ENCODE measurements around the gene NR1H3. TPM values are rescaled to one million over a fixed set of nuclear protein-coding genes. Genes with fewer than 3 reads are reported as not detected.
"Not testable (repeated sequence)": the region's sequence is repeated elsewhere in the genome, so short reads cannot be mapped to it uniquely, and the experiment has no call there.

The NR1H3 gene
- 10 to 100 TPM in 1 of 2 experiments, 1 to 10 TPM in 1; 8.4 to 10.0 TPM for total RNA-seq

DNA sequence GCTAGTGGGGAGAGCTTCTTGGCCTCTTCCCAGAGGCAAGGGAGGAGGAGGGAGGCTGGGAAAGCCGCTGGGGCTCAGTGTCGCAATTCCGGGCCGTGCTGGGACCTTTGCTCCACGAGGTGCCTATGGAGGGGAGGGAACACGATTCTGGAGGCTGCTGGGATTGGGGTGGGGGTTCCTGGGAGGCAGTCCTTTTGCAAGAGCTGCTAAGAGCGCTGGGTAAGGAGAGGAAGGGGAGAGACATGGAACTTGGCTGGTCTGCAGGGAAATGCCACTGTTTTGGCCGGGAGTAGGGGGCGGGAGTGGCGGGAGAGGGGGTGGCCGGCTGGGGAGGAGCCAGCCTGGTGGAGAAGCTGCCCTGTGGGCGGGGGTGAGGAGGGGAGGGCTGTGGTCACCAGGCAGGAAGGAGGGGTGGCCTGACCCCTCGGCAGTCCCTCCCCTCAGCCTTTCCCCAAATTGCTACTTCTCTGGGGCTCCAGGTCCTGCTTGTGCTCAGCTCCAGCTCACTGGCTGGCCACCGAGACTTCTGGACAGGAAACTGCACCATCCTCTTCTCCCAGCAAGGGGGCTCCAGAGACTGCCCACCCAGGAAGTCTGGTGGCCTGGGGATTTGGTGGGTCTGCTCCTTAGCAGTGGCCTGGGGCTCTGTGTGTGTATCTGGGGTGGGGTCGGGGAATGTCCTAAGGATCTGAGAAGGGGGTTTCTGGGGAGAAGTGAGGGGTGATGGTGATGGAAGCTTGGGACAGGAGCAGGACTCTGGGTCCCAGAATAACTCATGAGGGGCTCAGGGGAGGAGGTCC, at the start of gene NR1H3:
Gene NR1H3 (plus strand): TSS at position 480 of the 800 bp plus-strand sequence. CDS start 1,221 bp downstream, outside the sequence.
- ChIA-PET POLR2A (no interaction called here), CTCF (interaction anchor here (0.6 to 5.3 kb wide), 6 partner anchors 9 to 343 kb away, joined by 3 to 48 read pairs (median 4); partner anchors contain the start of gene ACP2)
- no peak for DNase-seq
- Mint-ChIP-seq H3K27ac (peak within 1 kb of the TSS; percentile 64), H3K4me1 (peaks cover 26% of the 10 kb centered on the region), H3K4me3 (no peak within 1 kb of the TSS), H3K9me3 (no peaks in the 10 kb centered on the region), H3K27me3 (no peaks in the 10 kb centered on the region), H3K36me3 (ENCODE audit: low read depth) (no peaks in the 10 kb centered on the region)

DNA sequence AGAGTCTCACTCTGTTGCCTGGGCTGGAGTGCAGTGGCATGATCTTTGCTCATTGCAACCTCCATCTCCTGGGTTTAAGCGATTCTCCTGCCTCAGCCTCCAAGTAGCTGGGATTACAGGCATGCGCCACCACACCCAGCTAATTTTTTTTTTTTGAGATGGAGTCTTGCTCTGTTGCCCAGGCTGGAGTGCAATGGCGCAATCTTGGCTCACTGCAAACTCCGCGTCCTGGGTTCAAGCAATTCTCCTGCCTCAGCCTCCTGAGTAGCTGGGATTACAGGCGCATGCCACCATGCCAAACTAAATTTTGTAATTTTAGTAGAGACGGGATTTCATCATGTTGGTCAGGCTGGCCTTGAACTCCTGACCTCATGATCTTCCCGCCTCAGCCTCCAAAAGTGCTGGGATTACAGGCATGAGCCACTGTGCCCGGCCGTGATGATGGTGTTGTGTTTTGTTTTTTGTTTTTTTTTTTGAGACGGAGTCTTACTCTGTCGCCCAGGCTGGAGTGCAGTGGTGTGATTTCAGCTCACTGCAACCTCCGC, 49.7 kb upstream of the NR1H3 start:
- H3K4me3 Mint-ChIP-seq; POLR2A ChIA-PET; H3K4me1 Mint-ChIP-seq; H3K27me3 Mint-ChIP-seq; H3K9me3 Mint-ChIP-seq; DNase-seq; H3K36me3 Mint-ChIP-seq (ENCODE audit: low read depth); H3K27ac Mint-ChIP-seq: not testable (repeated sequence)
- CTCF ChIA-PET, result interaction anchor here (0.6 to 0.8 kb wide), 5 partner anchors 15 to 396 kb away, joined by 3 to 8 read pairs (median 3); no protein-coding TSS in a partner anchor

DNA sequence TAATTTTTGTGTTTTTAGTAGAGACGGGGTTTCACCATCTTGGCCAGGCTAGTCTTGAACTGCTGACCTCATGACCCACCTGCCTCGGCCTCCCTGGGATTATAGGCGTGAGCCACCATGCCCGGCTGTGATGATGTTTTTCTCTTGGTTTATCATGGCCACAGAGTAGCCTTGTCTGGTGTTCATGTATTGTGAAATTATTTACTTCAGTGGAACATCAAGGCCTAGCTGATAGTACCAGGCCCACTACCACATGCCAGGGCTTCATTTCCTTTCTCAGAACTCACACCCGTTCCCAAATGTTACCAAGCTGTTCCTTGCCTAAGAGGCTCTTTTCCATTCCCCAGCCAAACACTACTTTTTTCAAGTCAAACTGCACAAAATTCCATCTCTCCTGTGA, 49.2 kb upstream of the NR1H3 start:
- Mint-ChIP-seq H3K27ac (no peak overlapping the region), H3K4me3 (no peak overlapping the region), H3K9me3 (no peaks in the 10 kb centered on the region), H3K4me1 (peaks cover 2% of the 10 kb centered on the region), H3K27me3 (peaks cover 8% of the 10 kb centered on the region), H3K36me3 (ENCODE audit: low read depth) (no peaks in the 10 kb centered on the region)
- POLR2A ChIA-PET, result no interaction called here
- CTCF ChIA-PET, result interaction anchor here (0.6 to 0.7 kb wide), 2 partner anchors 95 to 292 kb away, joined by 3 read pairs; no protein-coding TSS in a partner anchor
- DNase-seq, result no peak

DNA sequence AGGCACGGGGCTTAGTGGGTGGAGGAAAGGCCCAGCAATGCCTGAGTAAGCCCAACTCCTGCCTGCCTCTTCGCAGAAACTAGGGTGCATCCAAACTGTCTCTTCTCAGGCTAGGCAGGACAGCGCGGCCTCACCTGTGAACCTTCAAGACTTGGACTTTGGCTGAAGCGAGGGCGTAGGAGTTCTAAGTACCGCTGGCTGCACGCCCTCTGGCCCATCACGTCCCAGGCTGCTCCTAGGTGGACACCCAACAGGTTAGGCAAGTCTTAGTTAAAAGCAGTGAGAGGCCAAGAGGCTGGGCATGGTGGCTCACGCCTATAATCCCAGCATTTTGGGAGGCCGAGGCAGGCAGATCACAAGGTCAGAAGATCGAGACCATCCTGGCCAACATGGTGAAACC, 44.9 kb upstream of the NR1H3 start:
- Mint-ChIP-seq H3K27me3 (no peaks in the 10 kb centered on the region), H3K9me3 (no peaks in the 10 kb centered on the region), H3K27ac (peak overlapping the region; percentile 64), H3K4me3 (no peak overlapping the region), H3K4me1 (peaks cover 20% of the 10 kb centered on the region), H3K36me3 (ENCODE audit: low read depth) (peaks cover 18% of the 10 kb centered on the region)
- POLR2A ChIA-PET, result interaction anchor here (0.6 kb wide), 1 partner anchor 36 kb away, joined by 3 read pairs; the partner anchor contains the start of gene ACP2
- DNase-seq, result no peak
- CTCF ChIA-PET, result interaction anchor here (2.0 kb wide), 1 partner anchor 11 kb away, joined by 4 read pairs; no protein-coding TSS in a partner anchor

DNA sequence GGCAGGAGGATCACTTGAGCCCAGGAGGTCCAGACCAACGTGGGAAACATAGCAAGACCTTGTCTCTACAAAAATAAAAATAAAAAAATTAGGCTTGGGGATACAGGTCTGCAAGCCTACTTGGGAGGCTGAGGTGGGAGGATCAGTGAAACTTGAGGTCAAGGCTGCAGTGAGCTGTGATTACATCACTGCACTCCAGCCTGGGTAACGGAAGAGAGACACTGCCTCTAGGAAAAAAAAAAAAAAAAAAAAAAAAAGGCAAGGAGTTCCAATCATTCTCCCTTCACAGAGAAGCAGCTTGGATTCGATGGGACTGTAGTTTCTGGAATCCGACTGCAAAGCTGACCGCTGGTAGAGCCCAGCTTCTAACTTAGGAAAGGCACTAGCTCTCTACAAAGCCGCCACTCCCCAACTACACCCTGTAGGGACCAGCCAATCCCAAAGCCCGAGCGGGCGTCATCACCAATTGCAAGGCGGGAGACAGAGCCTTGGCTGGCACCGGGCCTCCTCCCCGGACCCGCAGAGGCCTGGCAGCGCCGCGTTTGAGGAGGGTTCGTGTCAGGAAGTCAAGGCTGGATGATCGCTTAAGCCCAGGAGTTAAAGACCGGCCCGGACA, 43.7 kb upstream of the NR1H3 start:
- Mint-ChIP-seq H3K36me3 (ENCODE audit: low read depth) (peaks cover 26% of the 10 kb centered on the region), H3K4me1 (peaks cover 27% of the 10 kb centered on the region), H3K27ac (peak overlapping the region; percentile 100), H3K27me3 (no peaks in the 10 kb centered on the region), H3K4me3 (peak overlapping the region; percentile 100), H3K9me3 (no peaks in the 10 kb centered on the region)
- CTCF ChIA-PET, result interaction anchor here (0.6 to 3.3 kb wide), 5 partner anchors 13 to 35 kb away, joined by 3 to 18 read pairs (median 4); partner anchors contain the start of genes ACP2 and PACSIN3
- POLR2A ChIA-PET, result interaction anchor here (0.6 to 1.6 kb wide), 6 partner anchors 17 to 900 kb away, joined by 3 to 9 read pairs (median 4); partner anchors contain the start of gene ACP2
- DNase-seq, result peak; percentile 94

DNA sequence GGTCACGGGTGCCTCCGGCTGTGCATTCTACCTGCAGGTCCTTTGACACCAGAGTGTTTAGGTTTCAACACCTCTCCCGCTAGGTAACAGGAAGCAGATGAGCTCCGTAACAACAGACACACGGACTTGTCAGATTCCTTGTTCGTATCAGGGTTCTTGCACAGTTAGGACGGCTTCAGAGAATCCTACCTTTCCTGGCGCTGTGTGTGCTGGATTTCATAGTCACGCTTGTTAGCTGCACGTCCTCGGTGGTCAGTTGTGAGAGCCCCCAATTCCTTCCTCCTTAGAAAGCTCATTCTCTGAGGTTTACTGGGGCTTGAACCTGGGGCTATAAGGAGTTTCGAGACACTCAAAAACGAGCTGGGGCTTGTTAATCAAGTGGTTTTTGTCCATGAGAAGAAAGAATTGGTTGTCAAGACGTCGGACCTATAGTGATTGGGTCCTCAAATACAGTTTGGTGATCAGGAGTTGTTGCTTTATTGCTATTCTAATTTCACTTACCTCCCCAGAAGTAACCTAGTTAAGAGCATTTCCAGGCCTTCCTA, 42.4 kb upstream of the NR1H3 start:
- DNase-seq, result no peak
- ChIA-PET CTCF (interaction anchor here (0.9 to 3.3 kb wide), 9 partner anchors 9 to 62 kb away, joined by 3 to 18 read pairs (median 4); partner anchors contain the start of genes ACP2 and PACSIN3), POLR2A (interaction anchor here (0.6 to 1.6 kb wide), 8 partner anchors 20 to 428 kb away, joined by 4 to 9 read pairs (median 4); partner anchors contain the start of gene ACP2)
- H3K36me3 Mint-ChIP-seq (ENCODE audit: low read depth), result peaks cover 33% of the 10 kb centered on the region
- peaks cover 37% of the 10 kb centered on the region for H3K4me1 Mint-ChIP-seq
- H3K9me3 Mint-ChIP-seq, result no peaks in the 10 kb centered on the region
- H3K27me3 Mint-ChIP-seq, result no peaks in the 10 kb centered on the region
- H3K4me3 Mint-ChIP-seq, result peak overlapping the region; percentile 100
- peak overlapping the region; percentile 100 for H3K27ac Mint-ChIP-seq

DNA sequence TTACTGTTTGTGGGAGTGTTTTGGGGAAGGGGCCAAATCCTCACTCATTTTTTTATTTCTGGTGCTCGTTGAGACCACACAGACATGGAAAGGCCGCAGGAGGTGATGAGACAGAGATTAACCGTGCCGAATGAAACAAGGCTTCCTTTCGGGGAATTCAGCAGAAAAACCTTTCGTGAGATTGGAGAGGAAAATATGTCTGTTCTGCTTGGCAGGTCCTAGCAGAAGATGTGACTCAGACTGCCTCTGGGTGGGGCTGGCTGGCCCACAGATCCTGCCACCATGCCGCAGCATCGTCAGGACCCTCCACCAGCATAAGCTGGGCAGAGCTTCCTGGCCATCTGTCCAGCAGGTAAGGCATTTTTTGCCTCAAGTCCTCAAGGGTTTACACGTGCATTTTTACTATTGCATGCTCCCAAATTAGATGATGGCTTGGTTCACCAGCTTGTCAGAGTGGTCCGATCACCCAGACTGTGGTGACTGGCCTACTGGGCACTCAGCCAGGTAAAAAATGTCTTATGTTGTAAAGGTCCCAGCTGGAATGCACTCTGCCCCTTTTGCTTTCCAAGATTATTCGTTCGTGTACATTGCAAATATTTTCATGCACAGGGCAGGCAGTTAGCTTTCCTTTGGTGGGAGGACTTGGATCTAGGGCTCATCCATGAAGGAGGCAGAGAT, 41.5 kb upstream of the NR1H3 start:
- no peaks in the 10 kb centered on the region for H3K27me3 Mint-ChIP-seq
- H3K36me3 Mint-ChIP-seq (ENCODE audit: low read depth), result peaks cover 34% of the 10 kb centered on the region

DNA sequence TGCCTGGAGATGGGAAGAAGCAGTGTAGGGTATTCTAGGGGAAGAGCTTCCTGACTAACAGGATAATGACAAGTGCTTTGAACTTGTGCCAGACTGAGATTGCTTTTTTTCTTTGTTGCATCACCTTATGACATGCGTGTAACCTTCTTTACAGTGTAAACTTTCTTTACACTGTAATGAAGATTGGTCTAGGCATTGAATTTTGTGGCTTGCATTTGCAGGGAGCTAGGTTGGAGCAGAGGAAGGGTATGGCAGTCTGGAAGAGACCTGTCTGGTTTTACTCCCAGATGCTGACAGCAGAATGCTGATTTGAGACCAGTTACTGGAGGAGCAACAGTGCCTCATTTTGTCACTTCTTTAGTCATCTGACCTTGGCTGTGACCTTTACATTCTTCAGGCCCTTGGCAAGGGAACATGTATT, 37.4 kb upstream of the NR1H3 start:
- no peak for DNase-seq
- H3K9me3 Mint-ChIP-seq, result no peaks in the 10 kb centered on the region
- no peaks in the 10 kb centered on the region for H3K27me3 Mint-ChIP-seq
- ChIA-PET POLR2A (no interaction called here), CTCF (interaction anchor here (0.6 to 1.9 kb wide), 4 partner anchors 9 to 45 kb away, joined by 3 to 7 read pairs (median 4); no protein-coding TSS in a partner anchor)
- peaks cover 49% of the 10 kb centered on the region for H3K36me3 Mint-ChIP-seq (ENCODE audit: low read depth)
- H3K4me3 Mint-ChIP-seq, result no peak overlapping the region
- peak overlapping the region; percentile 3 for H3K27ac Mint-ChIP-seq
- peaks cover 49% of the 10 kb centered on the region for H3K4me1 Mint-ChIP-seq

More for the DNA sequence above, 41.5 kb upstream of the NR1H3 start:
- Mint-ChIP-seq H3K9me3 (no peaks in the 10 kb centered on the region), H3K4me1 (peaks cover 38% of the 10 kb centered on the region), H3K27ac (peak overlapping the region; percentile 100), H3K4me3 (peak overlapping the region; percentile 100)
- ChIA-PET CTCF (interaction anchor here (0.9 to 3.3 kb wide), 10 partner anchors 8 to 195 kb away, joined by 3 to 18 read pairs (median 4); partner anchors contain the start of gene PACSIN3), POLR2A (interaction anchor here (0.8 to 1.6 kb wide), 3 partner anchors 19 to 32 kb away, joined by 5 to 6 read pairs (median 5); partner anchors contain the start of gene ACP2)
- peak; percentile 61 for DNase-seq

DNA sequence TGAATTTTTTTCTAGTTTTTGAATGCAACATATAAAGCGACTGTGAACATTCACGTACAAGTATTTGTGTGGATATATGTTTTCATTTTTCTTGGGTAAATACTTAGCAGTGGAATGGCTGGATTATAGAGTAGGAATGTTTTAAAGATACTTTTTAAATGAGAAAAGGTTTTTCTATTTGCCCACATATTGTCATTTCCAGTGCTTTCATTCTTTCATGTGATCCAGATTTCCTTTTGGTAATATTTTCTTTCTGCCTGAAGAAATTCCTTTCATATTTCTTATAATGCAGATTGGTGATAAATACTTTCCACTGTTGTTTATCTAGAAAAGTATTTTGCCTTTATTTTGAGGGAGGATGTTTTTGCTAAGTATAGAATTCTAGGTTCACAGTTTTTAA, 35.1 kb upstream of the NR1H3 start:
- DNase-seq, result no peak
- H3K36me3 Mint-ChIP-seq (ENCODE audit: low read depth), result peaks cover 52% of the 10 kb centered on the region
- H3K27ac Mint-ChIP-seq, result no peak overlapping the region
- H3K4me3 Mint-ChIP-seq, result no peak overlapping the region
- POLR2A ChIA-PET, result interaction anchor here (0.6 kb wide), 1 partner anchor 8 kb away, joined by 3 read pairs; the partner anchor contains the start of gene DDB2
- peaks cover 45% of the 10 kb centered on the region for H3K4me1 Mint-ChIP-seq
- no peaks in the 10 kb centered on the region for H3K9me3 Mint-ChIP-seq
- CTCF ChIA-PET, result interaction anchor here (1.0 kb wide), 1 partner anchor 15 kb away, joined by 8 read pairs; no protein-coding TSS in a partner anchor
- H3K27me3 Mint-ChIP-seq, result no peaks in the 10 kb centered on the region

DNA sequence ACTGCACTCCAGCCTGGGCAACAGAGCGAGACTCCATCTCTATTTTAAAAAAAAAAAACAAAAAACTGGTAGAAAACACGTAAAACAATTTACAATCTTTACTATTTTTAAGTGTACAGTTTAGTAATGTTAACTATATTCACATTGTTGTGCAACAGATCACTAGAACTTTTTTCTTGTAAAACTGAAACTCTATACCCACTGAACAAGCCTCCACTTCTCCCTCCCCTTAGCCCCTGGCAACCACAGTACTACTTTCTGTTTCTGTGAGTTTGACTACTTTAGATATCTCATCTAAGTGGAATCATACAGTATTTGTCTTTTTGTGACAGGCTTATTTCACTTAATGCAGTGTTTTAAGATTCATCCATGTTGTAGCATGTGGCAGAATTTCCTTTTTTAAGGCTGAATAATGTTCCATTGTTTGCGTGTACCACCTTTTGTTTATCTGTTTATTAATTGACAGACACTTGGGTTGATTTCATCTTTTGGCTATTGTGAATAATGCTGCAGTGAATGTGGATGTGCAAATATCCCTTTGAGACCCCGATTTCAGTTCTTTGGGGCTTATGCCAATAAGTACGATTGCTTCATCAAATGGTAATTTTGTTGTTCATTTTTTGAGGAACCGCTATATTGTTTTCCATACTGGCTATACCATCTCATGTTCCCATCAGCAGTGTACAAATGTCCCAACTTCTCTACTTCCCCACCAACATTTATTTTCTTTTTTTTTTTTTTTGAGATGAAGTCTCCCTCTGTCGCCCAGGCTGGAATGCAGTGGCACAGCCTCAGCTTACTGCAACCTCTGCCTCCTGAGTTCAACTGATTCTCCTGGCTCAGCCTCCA, 32.0 kb upstream of the NR1H3 start:
- DNase-seq, result peak; percentile 51
- H3K27me3 Mint-ChIP-seq, result no peaks in the 10 kb centered on the region
- H3K27ac Mint-ChIP-seq, result peak overlapping the region; percentile 65
- POLR2A ChIA-PET, result no interaction called here
- peaks cover 32% of the 10 kb centered on the region for H3K4me1 Mint-ChIP-seq
- H3K36me3 Mint-ChIP-seq (ENCODE audit: low read depth), result peaks cover 50% of the 10 kb centered on the region
- peak overlapping the region; percentile 4 for H3K4me3 Mint-ChIP-seq
- no peaks in the 10 kb centered on the region for H3K9me3 Mint-ChIP-seq
- CTCF ChIA-PET, result interaction anchor here (0.6 to 1.8 kb wide), 2 partner anchors 10 to 37 kb away, joined by 4 read pairs; partner anchors contain the start of gene DDB2

DNA sequence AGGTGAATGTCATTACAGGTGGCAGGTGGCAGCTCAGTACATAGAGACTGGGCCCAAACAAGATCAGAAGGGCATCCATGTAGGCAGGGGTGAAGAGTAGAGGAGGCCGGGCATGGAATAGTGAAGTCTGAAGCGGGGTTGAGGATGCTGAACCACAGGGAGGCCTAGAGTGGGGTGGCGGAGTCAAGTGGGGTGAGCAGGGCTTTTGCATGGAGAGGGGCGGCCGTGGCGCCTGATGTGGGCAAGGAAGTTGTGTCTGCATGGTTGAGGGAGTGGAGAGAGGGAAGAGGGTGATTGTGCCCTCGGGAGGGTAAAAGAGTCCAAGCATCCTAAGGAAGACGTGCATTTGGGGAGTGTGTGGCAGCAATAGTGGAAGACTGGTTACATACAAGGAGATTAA, 28.6 kb upstream of the NR1H3 start:
- Mint-ChIP-seq H3K27ac (peak overlapping the region; percentile 65), H3K27me3 (no peaks in the 10 kb centered on the region), H3K4me3 (no peak overlapping the region), H3K36me3 (ENCODE audit: low read depth) (peaks cover 45% of the 10 kb centered on the region), H3K9me3 (no peaks in the 10 kb centered on the region), H3K4me1 (peaks cover 36% of the 10 kb centered on the region)
- ChIA-PET CTCF (interaction anchor here (1.1 to 2.8 kb wide), 2 partner anchors 13 to 16 kb away, joined by 3 to 7 read pairs; no protein-coding TSS in a partner anchor), POLR2A (no interaction called here)
- no peak for DNase-seq
